SK-N-SH (cell line): Measurements from ENCODE around the gene CTSH. TPM values are rescaled to one million over a fixed set of nuclear protein-coding genes. Genes with fewer than 3 reads are reported as not detected.

Experiments
- CTCF ChIA-PET: fragments of 300-600, 350-600 bp; formaldehyde crosslinking; extraction: SDS; loops from one replicate; lab custom pipeline; 2021; lab: Yijun Ruan, JAX
- POLR2A ChIA-PET: fragments of 350-600 bp; sonication (Branson Sonifier 250); formaldehyde crosslinking; extraction: SDS; loops from one replicate; lab custom pipeline; 2020; ENCODE audit warnings: antibody characterized with exemption, inconsistent platforms; lab: Yijun Ruan, JAX
- DNase-seq: peaks from one replicate; pipeline ENCODE4 v3.0.0; 2012
- H2AFZ ChIP-seq: fragments of 200-600 bp; sonication (generic); 2 replicates; pipeline ENCODE4 v1.8.1; 2016; ENCODE audit warnings: antibody characterized with exemption, mild to moderate bottlenecking, low read depth
- H3F3A ChIP-seq: fragments of 200-600 bp; sonication (generic); replicated peaks from 2 replicates; pipeline ENCODE3; 2016; ENCODE audit warnings: antibody characterized with exemption, mild to moderate bottlenecking; ENCODE audit not compliant: insufficient read depth
- H3K27ac ChIP-seq, 2 experiments: fragments of 200-500 bp in 1 of 2; fragments of 200-600 bp in 1 of 2; sonication (Bioruptor generic) in 1 of 2; sonication (generic), shearing (Covaris generic) in 1 of 2; 2 replicates each; pipeline versions ENCODE4 v1.5.1 to v1.6.1; 2014 to 2016; ENCODE audit warnings: low read depth in 2 of 2, inconsistent platforms in 1 of 2, low read length in 1 of 2, mild to moderate bottlenecking in 1 of 2, mixed read lengths in 1 of 2
- H3K27me3 ChIP-seq: fragments of 200-600 bp; sonication (generic), shearing (Covaris generic); 2 replicates; pipeline ENCODE4 v1.6.1; 2016; ENCODE audit warnings: mixed run types; ENCODE audit not compliant: insufficient read depth
- H3K36me3 ChIP-seq, 2 experiments: fragments of 200-500 bp in 1 of 2; fragments of 200-600 bp in 1 of 2; sonication (Bioruptor generic) in 1 of 2; sonication (generic) in 1 of 2; replicated peaks in 1 of 2; 2 replicates each; pipeline versions ENCODE3 to v1.5.1; 2014 to 2016; ENCODE audit warnings: low read length in 1 of 2, mild to moderate bottlenecking in 1 of 2; ENCODE audit not compliant: insufficient read depth in 2 of 2, control insufficient read depth in 1 of 2
- H3K4me1 ChIP-seq, 2 experiments: fragments of 200-500 bp in 1 of 2; fragments of 200-600 bp in 1 of 2; sonication (Bioruptor generic) in 1 of 2; sonication (generic), shearing (Covaris generic) in 1 of 2; 2 replicates each; pipeline versions ENCODE4 v1.5.1 to v1.6.1; 2014 to 2016; ENCODE audit warnings: low read depth in 1 of 2, low read length in 1 of 2, mixed run types in 1 of 2; ENCODE audit not compliant: insufficient read depth in 2 of 2, control insufficient read depth in 1 of 2
- H3K4me2 ChIP-seq: fragments of 200-600 bp; sonication (generic), shearing (Covaris generic); 2 replicates; pipeline ENCODE4 v1.6.1; 2017; ENCODE audit warnings: mixed run types
- H3K4me3 ChIP-seq, 2 experiments: fragments of 200-500 bp in 1 of 2; fragments of 200-600 bp in 1 of 2; sonication (Bioruptor generic) in 1 of 2; sonication (generic), shearing (Covaris generic) in 1 of 2; 2 replicates each; pipeline versions ENCODE4 v1.5.1 to v1.8.1; 2014 to 2016; ENCODE audit warnings: low read depth in 2 of 2, inconsistent platforms in 1 of 2, low read length in 1 of 2, mild to moderate bottlenecking in 1 of 2, mixed read lengths in 1 of 2, moderate library complexity in 1 of 2
- H3K79me2 ChIP-seq: fragments of 200-600 bp; sonication (generic); 2 replicates; pipeline ENCODE4 v1.8.1; 2017; ENCODE audit warnings: mild to moderate bottlenecking; ENCODE audit not compliant: insufficient read depth
- H3K9ac ChIP-seq: fragments of 200-600 bp; sonication (generic); 2 replicates; pipeline ENCODE4 v1.6.1; 2017; ENCODE audit warnings: mixed run types
- H3K9me2 ChIP-seq: fragments of 200-600 bp; sonication (generic); 2 replicates; pipeline ENCODE4 v1.6.1; 2017; ENCODE audit warnings: mixed run types
- H3K9me3 ChIP-seq: fragments of 200-600 bp; sonication (generic); 2 replicates; pipeline ENCODE4 v1.6.1; 2017; ENCODE audit warnings: mixed run types, mild to moderate bottlenecking, moderate library complexity
- H4K20me1 ChIP-seq: fragments of 200-600 bp; sonication (generic); 2 replicates; pipeline ENCODE4 v1.6.1; 2017; ENCODE audit warnings: mild to moderate bottlenecking, mixed run types; ENCODE audit not compliant: insufficient read depth
- EP300 ChIP-seq, 2 experiments: IDR thresholded peaks; 2 replicates each; pipeline versions ENCODE4 v1.4.0 to v1.6.1; 2012; ENCODE audit warnings: borderline replicate concordance in 1 of 2, low read depth in 1 of 2, low read length in 1 of 2
- FOXJ3 ChIP-seq: sonication (generic); formaldehyde crosslinking; IDR thresholded peaks from 2 replicates; pipeline ENCODE4 v1.5.1; 2020; ENCODE audit warnings: mild to moderate bottlenecking, missing genetic modification reagents
- GABPA ChIP-seq: IDR thresholded peaks from 2 replicates; pipeline ENCODE4 v1.4.0; 2012; ENCODE audit warnings: low read depth, mild to moderate bottlenecking
- GATA2 ChIP-seq: sonication (generic); formaldehyde crosslinking; IDR thresholded peaks from 2 replicates; pipeline ENCODE4 v1.5.0; 2020; ENCODE audit warnings: mild to moderate bottlenecking, missing genetic modification reagents
- JUND ChIP-seq: IDR thresholded peaks from 2 replicates; pipeline ENCODE4 v1.4.0; 2012
- MEF2A ChIP-seq: IDR thresholded peaks from 2 replicates; pipeline ENCODE4 v1.4.0; 2012; ENCODE audit warnings: low read depth, borderline replicate concordance
- MXI1 ChIP-seq: IDR thresholded peaks from 2 replicates; pipeline ENCODE4 v1.6.1; 2012; ENCODE audit warnings: mild to moderate bottlenecking, low read depth, low read length, improper control_type of control experiment
- NRF1 ChIP-seq: IDR thresholded peaks from 2 replicates; pipeline ENCODE4 v1.6.1; 2012; ENCODE audit warnings: low read depth, mild to moderate bottlenecking, low read length
- RAD21 ChIP-seq: IDR thresholded peaks from 2 replicates; pipeline ENCODE4 v1.6.1; 2012; ENCODE audit warnings: mild to moderate bottlenecking, low read length
- RFX5 ChIP-seq: IDR thresholded peaks from 2 replicates; pipeline ENCODE4 v1.6.1; 2012; ENCODE audit warnings: mild to moderate bottlenecking, improper control_type of control experiment, low read length
- SMC3 ChIP-seq: IDR thresholded peaks from 2 replicates; pipeline ENCODE4 v1.6.1; 2012; ENCODE audit warnings: low read depth, low read length, improper control_type of control experiment
- TAF1 ChIP-seq: IDR thresholded peaks from 2 replicates; pipeline ENCODE4 v1.6.1; 2012; ENCODE audit warnings: low read depth, mild to moderate bottlenecking, low read length, moderate library complexity, borderline replicate concordance
- WGBS: methylation state at CpG from one replicate; pipeline ENCODE4 v1.1.6; 2017; ENCODE audit warnings: low lambda C conversion rate; 5-methylcytosine and 5-hydroxymethylcytosine counted together
- polyA plus RNA-seq, 3 experiments: library from polyadenylated mRNA; depleted of rRNA; stranded (reverse); fragments of >200 nt; gene quantifications; 2 replicates each; pipeline ENCODE4 v1.2.3, GENCODE V29; 2012
- TF ChIP-seq, protein P1 (sequence below): IDR thresholded peaks from 2 replicates; pipeline ENCODE4 v1.4.0; 2012; ENCODE audit warnings: low read depth
- TF ChIP-seq, protein P2 (sequence below): IDR thresholded peaks from 2 replicates; pipeline ENCODE4 v1.4.0; 2012; ENCODE audit warnings: low read depth, borderline replicate concordance
- TF ChIP-seq, protein P3 (sequence below): IDR thresholded peaks from 2 replicates; pipeline ENCODE4 v1.4.0; 2012; ENCODE audit warnings: low read depth, borderline replicate concordance
- TF ChIP-seq, protein P4 (sequence below): IDR thresholded peaks from 2 replicates; pipeline ENCODE4 v1.6.1; 2012; ENCODE audit warnings: mild to moderate bottlenecking, low read depth, low read length, moderate library complexity

Gene CTSH
- polyA plus RNA-seq, 1 of the 3 experiments (the other 2 are of a cell fraction), result 22.7 TPM

DNA sequence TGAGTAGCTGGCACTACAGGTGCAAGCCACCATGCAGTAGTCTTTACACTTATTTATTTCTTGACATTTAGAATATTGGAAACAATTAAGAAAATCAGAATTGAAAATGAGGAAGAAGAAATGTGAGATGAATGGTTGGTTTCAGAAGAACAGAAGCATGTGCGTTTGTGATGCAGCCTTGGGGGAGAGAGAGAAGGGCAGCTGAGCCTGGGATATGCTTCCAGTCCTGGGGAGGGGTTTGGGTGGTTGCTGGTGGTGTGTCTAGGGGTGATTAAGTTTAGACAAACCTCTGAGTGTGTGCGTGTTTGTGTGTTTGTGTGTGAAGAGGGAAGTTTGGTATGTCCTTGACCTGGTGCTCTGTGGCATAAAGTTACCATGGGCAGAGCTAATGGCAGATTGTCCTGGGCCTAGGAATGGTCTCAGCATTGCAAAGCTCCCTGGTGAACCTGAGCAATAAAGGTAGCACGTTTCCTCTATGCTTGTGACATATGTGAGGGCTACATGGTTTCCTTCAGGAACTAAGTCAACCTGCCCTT is 35.6 kb downstream of the CTSH start:
- ChIA-PET CTCF (interaction anchor here (0.7 to 5.4 kb wide), 32 partner anchors 9 to 282 kb away, joined by 3 to 79 read pairs (median 5); partner anchors contain the start of genes CTSH and MORF4L1), POLR2A (interaction anchor here (0.6 kb wide), 1 partner anchor 314 kb away, joined by 3 read pairs; no protein-coding TSS in a partner anchor)
- TF ChIP-seq MEF2A (no peak), FOXJ3 (CRISPR knock-in tag) (no peak), JUND (no peak), SMC3 (no peak), GATA2 (CRISPR knock-in tag) (no peak), GABPA (no peak), TAF1 (no peak), EP300 (IDR thresholded peaks at IDR 0.05; ENCODE audit: borderline replicate concordance in 1 of 2, low read depth in 1 of 2, low read length in 1 of 2) (no peak), RFX5 (no peak), NRF1 (no peak), RAD21 (no peak), MXI1 (no peak)
- TF ChIP-seq, protein P1, sequence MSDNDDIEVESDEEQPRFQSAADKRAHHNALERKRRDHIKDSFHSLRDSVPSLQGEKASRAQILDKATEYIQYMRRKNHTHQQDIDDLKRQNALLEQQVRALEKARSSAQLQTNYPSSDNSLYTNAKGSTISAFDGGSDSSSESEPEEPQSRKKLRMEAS, result no peak
- TF ChIP-seq, protein P2, sequence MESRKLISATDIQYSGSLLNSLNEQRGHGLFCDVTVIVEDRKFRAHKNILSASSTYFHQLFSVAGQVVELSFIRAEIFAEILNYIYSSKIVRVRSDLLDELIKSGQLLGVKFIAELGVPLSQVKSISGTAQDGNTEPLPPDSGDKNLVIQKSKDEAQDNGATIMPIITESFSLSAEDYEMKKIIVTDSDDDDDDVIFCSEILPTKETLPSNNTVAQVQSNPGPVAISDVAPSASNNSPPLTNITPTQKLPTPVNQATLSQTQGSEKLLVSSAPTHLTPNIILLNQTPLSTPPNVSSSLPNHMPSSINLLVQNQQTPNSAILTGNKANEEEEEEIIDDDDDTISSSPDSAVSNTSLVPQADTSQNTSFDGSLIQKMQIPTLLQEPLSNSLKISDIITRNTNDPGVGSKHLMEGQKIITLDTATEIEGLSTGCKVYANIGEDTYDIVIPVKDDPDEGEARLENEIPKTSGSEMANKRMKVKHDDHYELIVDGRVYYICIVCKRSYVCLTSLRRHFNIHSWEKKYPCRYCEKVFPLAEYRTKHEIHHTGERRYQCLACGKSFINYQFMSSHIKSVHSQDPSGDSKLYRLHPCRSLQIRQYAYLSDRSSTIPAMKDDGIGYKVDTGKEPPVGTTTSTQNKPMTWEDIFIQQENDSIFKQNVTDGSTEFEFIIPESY, result no peak
- TF ChIP-seq, protein P3, sequence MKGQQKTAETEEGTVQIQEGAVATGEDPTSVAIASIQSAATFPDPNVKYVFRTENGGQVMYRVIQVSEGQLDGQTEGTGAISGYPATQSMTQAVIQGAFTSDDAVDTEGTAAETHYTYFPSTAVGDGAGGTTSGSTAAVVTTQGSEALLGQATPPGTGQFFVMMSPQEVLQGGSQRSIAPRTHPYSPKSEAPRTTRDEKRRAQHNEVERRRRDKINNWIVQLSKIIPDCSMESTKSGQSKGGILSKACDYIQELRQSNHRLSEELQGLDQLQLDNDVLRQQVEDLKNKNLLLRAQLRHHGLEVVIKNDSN, result no peak
- TF ChIP-seq, protein P4, sequence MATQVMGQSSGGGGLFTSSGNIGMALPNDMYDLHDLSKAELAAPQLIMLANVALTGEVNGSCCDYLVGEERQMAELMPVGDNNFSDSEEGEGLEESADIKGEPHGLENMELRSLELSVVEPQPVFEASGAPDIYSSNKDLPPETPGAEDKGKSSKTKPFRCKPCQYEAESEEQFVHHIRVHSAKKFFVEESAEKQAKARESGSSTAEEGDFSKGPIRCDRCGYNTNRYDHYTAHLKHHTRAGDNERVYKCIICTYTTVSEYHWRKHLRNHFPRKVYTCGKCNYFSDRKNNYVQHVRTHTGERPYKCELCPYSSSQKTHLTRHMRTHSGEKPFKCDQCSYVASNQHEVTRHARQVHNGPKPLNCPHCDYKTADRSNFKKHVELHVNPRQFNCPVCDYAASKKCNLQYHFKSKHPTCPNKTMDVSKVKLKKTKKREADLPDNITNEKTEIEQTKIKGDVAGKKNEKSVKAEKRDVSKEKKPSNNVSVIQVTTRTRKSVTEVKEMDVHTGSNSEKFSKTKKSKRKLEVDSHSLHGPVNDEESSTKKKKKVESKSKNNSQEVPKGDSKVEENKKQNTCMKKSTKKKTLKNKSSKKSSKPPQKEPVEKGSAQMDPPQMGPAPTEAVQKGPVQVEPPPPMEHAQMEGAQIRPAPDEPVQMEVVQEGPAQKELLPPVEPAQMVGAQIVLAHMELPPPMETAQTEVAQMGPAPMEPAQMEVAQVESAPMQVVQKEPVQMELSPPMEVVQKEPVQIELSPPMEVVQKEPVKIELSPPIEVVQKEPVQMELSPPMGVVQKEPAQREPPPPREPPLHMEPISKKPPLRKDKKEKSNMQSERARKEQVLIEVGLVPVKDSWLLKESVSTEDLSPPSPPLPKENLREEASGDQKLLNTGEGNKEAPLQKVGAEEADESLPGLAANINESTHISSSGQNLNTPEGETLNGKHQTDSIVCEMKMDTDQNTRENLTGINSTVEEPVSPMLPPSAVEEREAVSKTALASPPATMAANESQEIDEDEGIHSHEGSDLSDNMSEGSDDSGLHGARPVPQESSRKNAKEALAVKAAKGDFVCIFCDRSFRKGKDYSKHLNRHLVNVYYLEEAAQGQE, result no peak
- Histone ChIP-seq H3K4me1 (peaks cover 0 to 17% of the 10 kb centered on the region in 2 experiments; a peak in 3 of 4 replicates), H3K9ac (no peak overlapping the region), H2AFZ (no peak overlapping the region), H3K4me3 (no peak overlapping the region), H3K27ac (no peak overlapping the region), H4K20me1 (peaks cover 66% of the 10 kb centered on the region), H3K36me3 (peaks cover 69 to 73% of the 10 kb centered on the region in 2 experiments), H3K79me2 (peaks cover 67% of the 10 kb centered on the region; the same call in 1 of the 2 replicates), H3K4me2 (no peak overlapping the region), H3K9me3 (no peaks in the 10 kb centered on the region), H3F3A (peaks cover 32% of the 10 kb centered on the region), H3K27me3 (no peaks in the 10 kb centered on the region), H3K9me2 (no peaks in the 10 kb centered on the region)
- 68% methylated on average over 3 of the region's 3 CpGs for WGBS
- DNase-seq, result no peak
